ENCODE results near the gene ARNT2.

The ARNT2 gene

DNA sequence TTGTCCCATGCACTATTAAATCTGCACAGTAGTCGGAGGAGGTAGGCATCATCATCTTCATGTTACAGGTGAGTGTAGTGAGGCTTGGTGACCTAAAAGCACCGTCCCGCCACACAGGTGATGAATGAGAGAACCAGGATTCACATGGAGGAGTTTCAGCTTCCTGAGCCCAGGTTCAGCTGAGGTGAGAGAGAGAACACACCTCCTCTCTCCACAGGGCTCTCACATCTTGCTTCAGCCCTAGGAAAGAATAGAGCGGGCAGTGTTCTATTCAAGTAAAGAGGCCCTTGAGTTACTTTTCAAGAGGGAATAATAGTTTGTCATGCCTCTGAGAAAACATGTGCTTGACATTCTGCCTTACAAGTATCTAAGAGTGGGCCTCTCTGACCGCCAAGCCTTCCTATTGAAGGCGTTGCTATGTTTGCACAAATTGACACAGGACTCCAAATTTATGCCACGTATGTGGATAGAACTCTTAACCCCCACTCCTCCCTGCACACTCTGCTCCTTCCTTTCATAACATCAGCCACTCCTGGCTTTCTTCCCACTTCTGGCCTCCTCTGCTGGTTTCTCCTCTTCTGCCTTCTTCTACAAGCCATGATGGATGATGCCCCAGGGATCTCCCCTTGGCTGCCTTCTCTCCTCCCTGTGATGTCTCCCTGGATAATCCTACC, 152.6 kb downstream of the ARNT2 start:
- DNase-seq (ENCODE audit: low spot score) = no peak

DNA sequence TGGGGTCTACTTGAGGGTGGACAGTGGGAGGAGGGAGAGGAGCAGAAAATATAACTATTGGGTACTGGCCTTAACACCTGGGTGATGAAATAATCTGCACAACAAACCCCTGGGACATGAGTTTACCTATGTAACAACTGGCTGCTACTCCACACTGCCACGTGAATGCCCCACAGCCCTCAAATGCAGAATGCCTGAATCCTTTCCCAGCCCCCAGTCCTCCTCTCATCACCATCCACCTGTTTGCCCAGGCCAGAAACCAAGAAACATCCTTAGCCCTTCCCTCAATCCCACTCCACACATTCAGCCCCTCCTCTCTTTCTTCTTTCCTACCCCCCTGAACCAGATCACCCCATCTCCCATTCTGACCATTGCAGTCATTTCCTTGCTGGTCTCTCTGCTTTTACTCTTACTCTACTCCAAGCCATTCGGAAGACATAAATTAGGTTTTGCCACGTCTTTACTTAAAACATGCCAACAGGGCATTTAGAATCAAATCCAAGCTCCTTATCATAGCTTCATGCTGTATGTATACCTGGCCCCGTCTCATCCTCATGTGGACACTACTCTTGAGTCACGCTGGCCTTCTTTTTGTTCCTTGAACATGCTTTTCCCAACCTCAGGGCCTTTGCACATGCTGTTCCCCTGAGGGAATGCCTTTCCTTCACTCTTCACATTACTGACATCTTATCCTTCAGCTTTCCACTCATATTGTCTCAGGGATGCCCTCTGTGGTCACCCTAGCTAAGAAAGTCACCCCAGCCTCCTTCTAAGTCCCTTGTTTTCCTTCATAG, 153.5 kb downstream of the ARNT2 start:
- DNase-seq (ENCODE audit: low spot score) = no peak

DNA sequence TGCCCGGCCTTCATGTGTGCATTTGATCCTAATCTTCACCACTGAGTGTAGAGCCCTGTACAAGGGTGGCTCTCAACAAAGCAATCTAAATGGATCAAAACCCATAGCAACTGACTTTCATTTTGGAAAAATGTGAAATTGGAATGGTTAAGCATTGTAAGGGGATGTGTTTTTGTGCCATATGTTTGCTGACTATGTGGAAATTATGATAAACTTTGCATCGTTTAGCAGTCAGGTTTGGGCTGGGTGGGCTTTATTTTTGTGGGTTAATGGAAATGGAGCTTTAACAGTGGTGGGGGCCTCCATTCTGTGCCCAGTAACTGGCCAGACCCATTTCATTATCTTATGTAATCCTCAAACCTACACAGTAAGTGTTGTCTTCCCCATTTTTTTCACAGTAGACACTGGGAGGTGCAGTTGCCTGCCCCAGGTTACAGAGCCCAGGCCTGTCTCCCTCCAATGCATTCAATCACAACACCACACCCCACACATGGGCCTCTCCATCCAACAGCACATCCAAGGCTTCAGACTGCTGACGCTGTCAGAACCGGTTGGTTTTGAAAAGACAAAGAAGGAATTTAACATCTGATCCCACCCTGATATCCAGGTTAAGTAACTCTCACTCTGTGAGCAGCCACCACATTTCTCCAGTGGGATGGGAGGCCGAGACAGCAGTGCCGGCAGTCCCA, 154.6 kb downstream of the ARNT2 start:
- no peak for DNase-seq (ENCODE audit: low spot score)

DNA sequence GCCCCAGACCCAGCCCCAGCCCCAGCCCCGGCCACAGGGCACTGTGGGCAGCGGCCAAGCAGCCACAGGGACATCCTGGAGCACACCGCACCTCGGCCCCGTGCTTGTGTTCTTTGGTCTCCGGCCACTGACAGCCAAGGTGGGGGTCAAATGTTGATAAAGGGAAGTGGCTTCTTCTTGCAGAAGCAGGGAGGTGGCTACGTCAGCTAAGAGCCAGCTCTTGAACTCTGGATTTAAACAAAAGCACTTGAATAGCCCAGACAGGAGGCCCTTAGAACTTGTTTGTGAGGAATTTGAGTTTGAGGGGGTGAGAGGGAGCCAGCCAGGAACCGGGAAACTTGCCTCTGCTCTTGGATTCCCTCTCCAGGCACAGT, 155.1 kb downstream of the ARNT2 start:
- no peak for DNase-seq (ENCODE audit: low spot score)

DNA sequence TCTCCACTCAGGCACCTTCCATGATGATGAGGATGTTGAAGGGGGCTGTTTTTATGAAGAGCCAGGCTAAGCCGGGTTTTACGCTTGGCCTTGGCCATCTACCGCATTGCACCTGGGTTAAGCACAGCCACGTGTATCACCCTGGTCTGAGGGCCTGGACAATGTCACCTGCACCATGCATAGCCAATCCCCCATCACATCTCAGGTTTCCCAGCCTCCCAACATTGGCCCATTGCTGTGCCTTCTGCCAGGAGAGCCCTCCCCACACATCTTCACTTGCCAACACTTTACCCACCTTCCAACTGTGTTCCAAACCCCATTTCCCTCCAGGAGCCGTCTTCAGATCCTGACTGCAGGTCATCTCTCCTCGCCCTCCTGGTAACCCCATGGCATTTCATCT, 155.6 kb downstream of the ARNT2 start:
- no peak for DNase-seq (ENCODE audit: low spot score)

DNA sequence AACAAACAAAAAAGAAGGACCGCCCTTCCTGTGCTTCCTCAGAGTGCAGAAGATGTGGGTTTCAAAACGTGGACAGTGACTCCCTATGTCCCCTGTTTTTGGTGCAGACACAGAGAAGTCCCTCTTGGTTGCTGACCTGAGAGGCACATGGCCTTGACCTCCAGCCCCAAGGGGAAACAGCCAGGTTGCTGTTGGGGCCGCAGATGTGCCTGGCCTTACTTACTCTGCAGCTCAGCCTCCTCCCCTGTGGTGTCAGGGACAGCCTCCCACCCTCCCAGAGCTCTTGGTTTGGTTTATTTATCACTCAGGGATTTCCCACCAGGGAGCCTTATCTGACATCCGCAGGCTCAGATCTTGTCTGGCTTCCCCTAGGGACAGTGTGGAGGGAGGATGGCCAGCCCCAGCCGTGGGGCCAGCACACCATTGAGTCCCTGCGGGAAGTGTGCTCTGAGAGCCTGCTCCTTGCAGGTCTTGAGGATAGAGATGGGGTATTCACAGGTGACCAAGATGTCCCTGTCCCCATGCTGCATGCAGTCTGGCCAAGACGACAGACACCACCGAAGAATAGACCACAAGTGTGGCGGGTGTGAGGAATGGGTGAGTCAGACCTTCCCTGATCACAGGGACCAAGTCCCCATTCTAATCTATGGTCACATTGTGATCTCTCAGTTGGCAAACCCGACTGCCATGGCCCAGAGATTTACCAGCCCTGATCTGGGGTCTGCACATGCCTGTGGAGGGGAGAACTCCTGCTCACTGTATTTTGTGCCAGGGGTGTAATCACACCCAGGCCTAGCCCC, 156.6 kb downstream of the ARNT2 start:
- no peak for DNase-seq (ENCODE audit: low spot score)

DNA sequence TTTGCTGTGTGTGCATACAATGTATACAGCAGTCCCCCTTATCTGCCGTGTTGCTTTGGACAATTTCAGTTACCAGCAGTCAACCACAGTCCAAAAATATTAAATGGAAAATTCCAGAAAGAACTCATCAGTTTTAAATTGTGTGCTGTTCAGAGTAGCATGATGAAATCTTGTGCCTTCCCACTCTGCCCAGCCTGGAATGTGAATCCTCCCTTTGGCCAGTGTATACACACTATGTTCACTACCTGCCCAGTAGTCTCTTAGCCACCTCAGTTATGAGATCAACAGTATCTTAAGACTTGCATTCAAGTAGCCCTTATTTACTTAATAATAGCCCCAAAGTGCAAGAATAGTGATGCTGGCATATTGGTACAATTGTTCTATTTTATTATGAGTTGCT, 157.3 kb downstream of the ARNT2 start:
- no peak for DNase-seq (ENCODE audit: low spot score)

DNA sequence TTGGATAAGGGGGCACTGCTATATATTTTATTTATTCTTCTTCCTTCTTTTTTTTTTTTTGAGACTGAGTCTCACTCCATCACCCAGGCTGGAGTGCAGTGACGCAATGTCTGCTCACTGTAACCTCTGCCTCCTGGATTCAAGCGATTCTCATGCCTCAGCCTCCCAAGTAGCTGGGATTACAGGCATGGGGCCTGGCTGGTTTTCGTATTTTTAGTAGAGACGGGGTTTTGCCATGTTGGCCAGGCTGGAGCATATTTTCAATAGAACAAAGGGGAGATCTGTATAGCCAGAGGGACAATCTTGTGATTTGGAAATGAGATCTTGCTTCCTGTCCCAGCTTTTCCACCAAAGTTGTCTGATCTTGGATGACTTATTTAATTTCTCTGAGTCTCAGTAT, 157.9 kb downstream of the ARNT2 start:
- DNase-seq (ENCODE audit: low spot score) = no peak

DNA sequence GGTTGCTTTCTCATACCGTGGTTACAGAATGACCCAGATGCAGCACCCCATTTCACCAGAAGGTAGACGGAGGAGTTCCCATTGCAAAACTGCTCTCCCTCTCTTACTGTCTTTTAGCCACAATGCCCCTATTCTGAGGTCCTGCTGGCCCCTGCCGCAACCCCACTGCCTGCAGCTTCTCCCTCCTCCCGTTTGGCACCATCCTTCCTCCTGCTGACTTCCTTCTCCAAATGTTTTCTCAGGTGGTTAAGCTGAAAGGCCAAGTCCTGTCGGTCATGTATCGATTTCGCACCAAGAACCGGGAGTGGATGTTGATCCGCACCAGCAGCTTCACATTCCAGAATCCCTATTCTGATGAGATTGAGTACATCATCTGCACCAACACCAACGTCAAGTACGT, 158.7 kb downstream of the ARNT2 start:
- DNase-seq (ENCODE audit: low spot score) = no peak

DNA sequence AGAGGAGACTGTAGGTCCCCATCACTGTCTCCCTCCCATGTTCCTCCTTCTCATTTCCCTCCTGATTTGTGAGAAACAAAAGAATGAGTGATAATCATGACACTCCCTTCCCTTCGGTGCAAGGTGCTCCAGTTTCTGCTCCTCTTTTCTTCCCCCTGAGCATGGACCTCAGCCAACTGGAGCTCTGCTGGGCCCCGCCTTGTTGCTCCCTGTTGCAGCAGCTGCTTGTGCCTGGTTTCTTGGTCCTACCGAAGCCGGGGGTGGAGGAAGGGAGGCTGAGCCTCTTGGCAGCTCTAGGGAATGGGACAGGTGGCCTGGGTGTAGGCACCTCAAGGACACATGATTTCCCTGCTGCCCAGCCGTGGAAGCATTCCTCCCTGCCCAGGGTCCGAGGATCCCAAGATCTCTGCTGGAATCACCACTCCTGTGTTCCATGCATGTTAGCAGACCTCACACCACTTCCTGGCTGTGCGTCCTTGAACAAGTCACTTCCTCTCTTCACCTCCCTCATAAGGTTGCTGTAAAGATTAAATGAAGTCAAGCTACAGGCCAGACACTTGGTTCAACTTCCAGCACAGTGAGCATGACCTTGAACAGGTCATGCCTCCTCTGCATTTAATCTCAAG, 159.3 kb downstream of the ARNT2 start:
- no peak for DNase-seq (ENCODE audit: low spot score)

DNA sequence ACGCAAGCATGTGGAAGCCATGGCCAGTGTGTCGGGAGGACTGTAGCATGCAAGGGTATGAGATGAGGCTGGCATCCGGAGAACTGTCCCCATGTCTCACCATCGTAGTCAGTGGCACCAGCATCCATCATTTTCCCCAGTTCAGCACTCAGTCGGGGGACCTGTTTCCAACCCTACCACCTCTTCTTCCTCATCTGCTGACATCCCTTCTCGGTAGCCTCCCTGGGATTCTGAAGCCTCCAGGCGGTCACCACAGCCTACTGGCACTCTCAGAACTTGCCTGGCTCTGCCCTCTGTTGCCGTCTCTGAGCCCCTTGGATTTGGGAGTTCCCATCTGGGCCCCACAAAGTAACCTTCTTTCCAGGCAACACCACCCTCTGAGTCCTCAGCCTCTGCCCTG, 159.9 kb downstream of the ARNT2 start:
- no peak for DNase-seq (ENCODE audit: low spot score)

DNA sequence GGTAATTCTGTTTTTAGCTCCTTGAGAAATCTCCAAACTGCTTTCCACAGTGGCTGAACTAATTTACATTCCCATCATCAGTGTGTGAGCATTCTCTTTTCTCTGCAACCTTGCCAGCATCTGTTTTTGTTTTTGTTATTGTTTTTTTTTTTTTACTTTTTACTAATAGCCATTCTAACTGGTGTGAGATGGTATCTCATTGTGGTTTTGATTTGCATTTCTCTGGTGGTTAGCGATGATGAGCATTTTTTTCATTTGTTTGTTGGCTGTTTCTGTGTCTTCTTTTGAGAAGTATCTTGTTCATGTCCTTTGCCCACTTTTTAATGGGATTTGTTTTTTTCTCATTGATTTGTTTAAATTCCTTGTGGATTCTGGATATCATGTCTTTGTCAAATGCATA, 161.2 kb downstream of the ARNT2 start:
- no peak for DNase-seq (ENCODE audit: low spot score)

DNA sequence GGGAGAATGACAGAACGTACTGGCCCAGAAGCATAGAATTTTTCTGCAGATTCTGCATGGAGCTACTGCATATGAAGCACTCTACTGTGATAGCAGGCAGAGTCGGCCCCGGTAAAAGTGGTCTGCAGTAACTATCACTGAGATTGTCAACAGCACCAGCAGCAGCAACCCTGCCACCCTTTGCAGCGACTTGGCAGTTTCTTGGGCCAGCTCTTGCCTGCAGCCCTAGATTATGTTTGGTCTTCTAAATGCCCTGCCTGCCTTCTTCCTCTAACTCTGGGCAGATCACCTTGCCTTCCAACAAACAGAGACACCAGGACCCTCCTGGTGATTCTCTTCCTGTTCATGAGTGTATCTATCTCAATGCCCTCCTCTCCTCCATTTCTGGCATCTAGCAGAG, 161.8 kb downstream of the ARNT2 start:
- DNase-seq (ENCODE audit: low spot score) = no peak

DNA sequence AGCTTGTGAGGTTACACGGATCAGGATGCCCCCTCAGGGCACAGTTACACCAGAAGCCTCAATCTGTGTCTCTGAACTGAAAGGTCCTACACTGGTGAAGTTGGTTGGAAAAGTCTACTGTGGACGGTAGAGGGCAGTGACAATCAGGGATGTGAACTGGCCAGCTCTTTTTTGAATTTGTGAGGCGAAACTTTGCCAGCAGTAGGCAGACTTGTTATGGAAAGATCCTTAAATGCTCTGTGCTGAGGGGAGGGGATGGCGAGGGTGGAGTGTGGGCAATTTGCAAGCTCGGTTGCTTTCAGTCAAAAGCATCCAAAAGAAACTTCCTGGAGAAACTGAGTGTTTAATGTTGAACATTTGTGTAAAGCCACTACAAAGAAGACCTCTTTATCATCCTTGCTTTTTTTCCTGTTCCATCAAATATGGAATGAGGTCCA, 163.6 kb downstream of the ARNT2 start:
- DNase-seq (ENCODE audit: low spot score) = peak; percentile 74

DNA sequence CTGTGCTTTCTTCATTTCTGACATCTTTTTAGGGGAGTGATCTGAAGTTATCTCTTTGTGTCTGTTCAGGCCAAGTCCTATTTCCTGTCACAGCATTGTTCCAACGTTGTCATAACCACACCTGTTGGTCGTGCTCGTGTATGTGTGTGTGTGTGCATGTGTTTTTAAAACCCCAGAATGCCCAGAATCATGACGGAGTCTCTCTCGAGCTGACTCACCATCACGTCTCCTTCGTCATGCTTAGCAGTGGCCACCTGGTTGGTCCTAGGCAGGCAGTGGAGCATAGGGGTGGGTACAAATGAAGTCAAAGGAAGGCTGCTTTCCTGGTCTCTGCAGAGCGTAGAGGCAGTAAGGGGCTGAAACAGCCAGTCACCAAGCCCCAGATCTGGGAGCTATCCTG, 164.1 kb downstream of the ARNT2 start:
- no peak for DNase-seq (ENCODE audit: low spot score)

DNA sequence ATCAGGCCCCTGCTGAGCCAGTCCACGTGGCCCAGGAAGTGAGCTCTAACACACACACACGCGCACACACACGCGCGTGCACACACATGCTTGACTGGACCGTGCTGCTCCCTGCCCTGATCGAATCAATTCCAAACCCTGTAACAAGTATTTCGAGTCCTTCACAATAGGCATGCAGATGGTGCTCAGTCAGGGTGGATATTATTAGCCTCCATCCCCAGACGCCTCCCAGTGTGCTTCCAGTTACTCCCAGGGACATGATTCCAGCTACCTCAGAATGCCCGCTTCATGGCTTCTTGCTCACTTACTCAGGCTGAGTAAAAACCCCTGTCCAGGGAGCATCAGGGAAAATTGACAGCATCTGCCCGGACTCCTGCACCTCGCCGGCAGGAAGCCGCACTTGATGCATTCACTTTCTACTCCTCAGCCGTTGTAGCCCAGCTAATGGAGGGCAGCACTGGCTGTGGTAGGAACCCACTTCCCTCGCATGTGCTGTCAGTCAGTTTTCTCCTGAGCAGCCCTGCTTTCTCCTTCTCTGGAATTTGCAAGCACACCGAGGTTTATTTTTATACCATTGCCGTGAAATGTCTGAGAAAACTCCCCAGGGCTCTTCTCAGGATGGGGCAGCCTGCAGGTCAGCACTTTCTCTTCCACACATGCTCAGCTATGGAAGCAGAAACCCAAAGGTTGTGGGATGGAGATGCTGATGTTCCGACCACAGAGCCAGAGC, 164.9 kb downstream of the ARNT2 start:
- no peak for DNase-seq (ENCODE audit: low spot score)

DNA sequence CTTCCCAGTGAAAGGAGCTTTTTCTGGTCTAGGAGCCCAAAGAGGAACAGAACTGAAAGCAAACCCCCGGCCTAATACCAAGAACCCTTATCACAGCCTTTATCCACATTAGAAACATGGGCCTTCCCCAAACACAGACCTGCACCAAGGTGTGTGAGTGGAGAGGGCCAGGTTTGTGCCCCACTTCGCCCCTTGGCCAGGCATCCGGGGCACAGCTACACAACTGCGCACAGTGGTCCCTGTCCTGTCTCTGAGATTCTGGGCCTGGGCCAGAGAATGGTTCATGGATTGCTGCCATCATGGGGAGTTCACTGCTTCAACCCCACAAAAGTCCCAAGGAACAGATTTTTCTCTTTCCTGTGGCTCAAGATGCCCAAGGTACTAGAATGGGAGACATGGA, 165.5 kb downstream of the ARNT2 start:
- DNase-seq (ENCODE audit: low spot score) = no peak

DNA sequence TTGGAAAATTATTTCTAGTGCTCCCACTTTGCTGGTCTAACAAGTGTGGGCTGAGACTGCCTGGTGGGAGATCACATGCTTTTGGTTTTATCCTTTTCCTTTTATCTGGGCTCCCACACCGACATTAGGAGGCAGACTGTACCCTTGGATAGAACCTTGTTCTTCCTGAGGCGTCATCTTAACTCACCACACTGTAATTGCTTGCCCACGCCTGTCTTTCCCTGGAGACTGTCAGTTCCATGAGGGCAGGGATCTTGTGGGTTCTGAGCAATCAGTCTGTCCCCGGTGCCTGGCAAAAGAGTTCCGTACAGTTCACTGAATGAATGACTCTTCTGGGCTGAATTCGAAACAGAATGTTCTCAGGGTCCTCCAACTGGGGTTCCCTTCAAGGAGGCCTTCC, 166.4 kb downstream of the ARNT2 start:
- DNase-seq (ENCODE audit: low spot score) = no peak

DNA sequence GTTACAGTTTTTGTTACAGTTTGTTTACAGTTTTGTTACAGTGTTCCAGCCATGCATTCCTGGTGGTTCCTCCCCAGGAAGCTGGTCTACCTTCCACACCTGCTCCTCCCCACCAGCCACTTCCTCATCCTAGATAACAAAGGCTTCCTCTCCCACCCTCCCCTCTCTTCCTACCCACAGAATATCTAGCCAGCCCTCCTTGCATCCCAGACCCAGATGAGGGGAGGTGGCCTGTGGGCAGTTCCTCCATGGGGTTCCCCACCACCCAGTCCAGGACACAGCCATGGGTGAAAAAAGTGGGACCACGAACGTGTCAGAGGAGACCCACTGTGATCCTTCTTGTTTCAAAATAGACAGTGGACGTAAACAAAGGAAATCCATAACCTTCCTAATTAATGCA, 168.2 kb downstream of the ARNT2 start:
- DNase-seq (ENCODE audit: low spot score) = no peak

DNA sequence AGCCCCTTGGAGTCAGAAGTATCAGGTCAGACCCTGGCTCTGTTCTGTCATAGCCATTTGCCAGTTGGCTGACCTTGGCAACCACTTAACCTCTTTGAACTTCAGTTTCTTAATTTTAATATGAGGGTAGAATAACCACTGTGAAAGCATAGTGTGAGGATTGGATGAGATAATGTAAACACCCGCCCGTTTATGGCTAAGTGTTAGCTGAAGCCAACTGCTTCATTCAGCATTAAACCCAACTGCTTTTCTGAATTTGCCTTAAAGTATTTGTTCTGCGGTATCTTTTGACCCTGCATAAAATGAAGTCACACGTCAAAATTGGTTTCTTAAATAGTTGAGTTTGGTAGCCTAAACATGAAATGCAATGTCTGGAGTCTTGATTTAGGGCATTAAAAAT, 169.4 kb downstream of the ARNT2 start:
- DNase-seq (ENCODE audit: low spot score) = no peak

DNA sequence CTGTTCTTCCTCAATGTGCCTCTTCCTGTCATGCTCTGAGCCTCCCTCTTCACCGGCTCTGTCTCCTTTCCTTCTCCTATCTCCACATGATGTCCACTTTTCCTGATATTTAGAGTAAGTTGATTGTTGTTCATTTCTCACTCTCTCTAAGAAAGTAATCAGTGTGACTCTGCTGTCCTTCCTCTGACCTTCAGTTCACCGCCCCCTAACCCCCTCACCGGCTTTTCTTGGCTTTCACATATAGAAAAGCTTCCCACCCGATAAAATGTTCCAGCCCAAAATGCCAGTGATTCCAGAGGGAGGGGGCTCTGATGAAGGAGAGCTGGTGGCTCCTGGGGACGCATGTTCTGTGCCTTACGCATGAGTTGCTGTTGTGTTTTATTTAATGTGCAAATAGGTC, 170.4 kb downstream of the ARNT2 start:
- DNase-seq (ENCODE audit: low spot score) = no peak

Measured in globus pallidus (tissue), 1 donor.